ENCODE data around the gene SALL3.

Gene SALL3

GRCh38 chr18:78972930-78973331, 6.7 kb upstream of the SALL3 start:
- no peak overlapping the region for H3K27ac Mint-ChIP-seq
- H3K9me3 Mint-ChIP-seq, result peaks cover 3% of the 10 kb centered on the region
- H3K27me3 Mint-ChIP-seq, result peaks cover 81% of the 10 kb centered on the region
- ATAC-seq, result no peak
- H3K4me3 Mint-ChIP-seq, result no peak overlapping the region
- H3K36me3 Mint-ChIP-seq, result no peaks in the 10 kb centered on the region
- peaks cover 12% of the 10 kb centered on the region for H3K4me1 Mint-ChIP-seq

- Mint-ChIP-seq H3K9me3 (peaks cover 3% of the 10 kb centered on the region), H3K4me3 (no peak overlapping the region), H3K36me3 (no peaks in the 10 kb centered on the region), H3K4me1 (peaks cover 13% of the 10 kb centered on the region), H3K27me3 (peaks cover 85% of the 10 kb centered on the region), H3K27ac (no peak overlapping the region)
- ATAC-seq, result no peak
Observed at GRCh38 chr18:78973357-78974083, 6.1 kb upstream of the SALL3 start.

- Mint-ChIP-seq H3K4me3 (no peak overlapping the region), H3K9me3 (peaks cover 3% of the 10 kb centered on the region), H3K36me3 (no peaks in the 10 kb centered on the region), H3K27me3 (peaks cover 78% of the 10 kb centered on the region), H3K4me1 (peaks cover 13% of the 10 kb centered on the region), H3K27ac (no peak overlapping the region)
- no peak for ATAC-seq
Observed at GRCh38 chr18:78974115-78974761, 5.4 kb upstream of the SALL3 start.

- ATAC-seq, result no peak
- H3K27me3 Mint-ChIP-seq, result peaks cover 67% of the 10 kb centered on the region
- no peak overlapping the region for H3K4me3 Mint-ChIP-seq
- peaks cover 3% of the 10 kb centered on the region for H3K9me3 Mint-ChIP-seq
- H3K36me3 Mint-ChIP-seq, result no peaks in the 10 kb centered on the region
- H3K27ac Mint-ChIP-seq, result no peak overlapping the region
- H3K4me1 Mint-ChIP-seq, result peaks cover 13% of the 10 kb centered on the region
Observed at GRCh38 chr18:78975292-78975691, 4.3 kb upstream of the SALL3 start.

- no peak for ATAC-seq
- Mint-ChIP-seq H3K4me1 (peaks cover 13% of the 10 kb centered on the region), H3K9me3 (peaks cover 3% of the 10 kb centered on the region), H3K27me3 (peaks cover 62% of the 10 kb centered on the region), H3K27ac (no peak overlapping the region), H3K36me3 (no peaks in the 10 kb centered on the region), H3K4me3 (no peak overlapping the region)
Observed at GRCh38 chr18:78975699-78976335, 3.8 kb upstream of the SALL3 start.

GRCh38 chr18:78976765-78977636, 2.6 kb upstream of the SALL3 start:
- H3K27me3 Mint-ChIP-seq, result peaks cover 59% of the 10 kb centered on the region
- peaks cover 13% of the 10 kb centered on the region for H3K4me1 Mint-ChIP-seq
- no peaks in the 10 kb centered on the region for H3K36me3 Mint-ChIP-seq
- ATAC-seq, result no peak
- peaks cover 3% of the 10 kb centered on the region for H3K9me3 Mint-ChIP-seq
- peak overlapping the region; percentile 41 for H3K4me3 Mint-ChIP-seq
- H3K27ac Mint-ChIP-seq, result no peak overlapping the region

- H3K4me3 Mint-ChIP-seq, result peak overlapping the region; percentile 56
- H3K4me1 Mint-ChIP-seq, result peaks cover 13% of the 10 kb centered on the region
- no peak overlapping the region for H3K27ac Mint-ChIP-seq
Observed at GRCh38 chr18:78977637-78978348, 1.8 kb upstream of the SALL3 start.

GRCh38 chr18:78978349-78979055, 1.1 kb upstream of the SALL3 start:
- Mint-ChIP-seq H3K4me1 (peaks cover 13% of the 10 kb centered on the region), H3K27ac (no peak overlapping the region), H3K27me3 (peaks cover 48% of the 10 kb centered on the region), H3K4me3 (peak overlapping the region; percentile 42), H3K36me3 (no peaks in the 10 kb centered on the region), H3K9me3 (peaks cover 3% of the 10 kb centered on the region)
- ATAC-seq, result no peak

More at GRCh38 chr18:78977637-78978348, 1.8 kb upstream of the SALL3 start:
- no peak for ATAC-seq
- peaks cover 3% of the 10 kb centered on the region for H3K9me3 Mint-ChIP-seq
- no peaks in the 10 kb centered on the region for H3K36me3 Mint-ChIP-seq
- peaks cover 52% of the 10 kb centered on the region for H3K27me3 Mint-ChIP-seq

- peaks cover 48% of the 10 kb centered on the region for H3K27me3 Mint-ChIP-seq
- H3K36me3 Mint-ChIP-seq, result no peaks in the 10 kb centered on the region
- ATAC-seq, result no peak
- H3K9me3 Mint-ChIP-seq, result peaks cover 3% of the 10 kb centered on the region
- no peak overlapping the region for H3K4me3 Mint-ChIP-seq
- no peak overlapping the region for H3K27ac Mint-ChIP-seq
- H3K4me1 Mint-ChIP-seq, result peaks cover 13% of the 10 kb centered on the region
Observed at GRCh38 chr18:78979056-78979729, 425 bp upstream of the SALL3 start.

GRCh38 chr18:78980279-78980771, 707 bp downstream of the SALL3 start:
- Mint-ChIP-seq H3K9me3 (peaks cover 3% of the 10 kb centered on the region), H3K36me3 (no peaks in the 10 kb centered on the region), H3K4me3 (no peak overlapping the region), H3K27ac (no peak overlapping the region), H3K4me1 (peaks cover 13% of the 10 kb centered on the region), H3K27me3 (peaks cover 48% of the 10 kb centered on the region)
- ATAC-seq, result no peak

- peaks cover 49% of the 10 kb centered on the region for H3K27me3 Mint-ChIP-seq
- no peak overlapping the region for H3K4me3 Mint-ChIP-seq
- H3K9me3 Mint-ChIP-seq, result peaks cover 3% of the 10 kb centered on the region
- H3K27ac Mint-ChIP-seq, result no peak overlapping the region
- no peaks in the 10 kb centered on the region for H3K36me3 Mint-ChIP-seq
- no peak for ATAC-seq
- peaks cover 13% of the 10 kb centered on the region for H3K4me1 Mint-ChIP-seq
Observed at GRCh38 chr18:78980777-78981380, 1.3 kb downstream of the SALL3 start.

- Mint-ChIP-seq H3K4me1 (peaks cover 13% of the 10 kb centered on the region), H3K4me3 (no peak overlapping the region), H3K27ac (no peak overlapping the region), H3K9me3 (peaks cover 3% of the 10 kb centered on the region), H3K36me3 (no peaks in the 10 kb centered on the region), H3K27me3 (peaks cover 49% of the 10 kb centered on the region)
- no peak for ATAC-seq
Observed at GRCh38 chr18:78981394-78981831, 1.8 kb downstream of the SALL3 start.

- H3K4me3 Mint-ChIP-seq, result no peak overlapping the region
- ATAC-seq, result no peak
- peaks cover 9% of the 10 kb centered on the region for H3K4me1 Mint-ChIP-seq
- H3K27ac Mint-ChIP-seq, result no peak overlapping the region
- no peaks in the 10 kb centered on the region for H3K36me3 Mint-ChIP-seq
- peaks cover 43% of the 10 kb centered on the region for H3K27me3 Mint-ChIP-seq
- H3K9me3 Mint-ChIP-seq, result peaks cover 2% of the 10 kb centered on the region
Observed at GRCh38 chr18:78981989-78982620, 2.5 kb downstream of the SALL3 start.
